ENCODE data around the gene EGR1.

DNA sequence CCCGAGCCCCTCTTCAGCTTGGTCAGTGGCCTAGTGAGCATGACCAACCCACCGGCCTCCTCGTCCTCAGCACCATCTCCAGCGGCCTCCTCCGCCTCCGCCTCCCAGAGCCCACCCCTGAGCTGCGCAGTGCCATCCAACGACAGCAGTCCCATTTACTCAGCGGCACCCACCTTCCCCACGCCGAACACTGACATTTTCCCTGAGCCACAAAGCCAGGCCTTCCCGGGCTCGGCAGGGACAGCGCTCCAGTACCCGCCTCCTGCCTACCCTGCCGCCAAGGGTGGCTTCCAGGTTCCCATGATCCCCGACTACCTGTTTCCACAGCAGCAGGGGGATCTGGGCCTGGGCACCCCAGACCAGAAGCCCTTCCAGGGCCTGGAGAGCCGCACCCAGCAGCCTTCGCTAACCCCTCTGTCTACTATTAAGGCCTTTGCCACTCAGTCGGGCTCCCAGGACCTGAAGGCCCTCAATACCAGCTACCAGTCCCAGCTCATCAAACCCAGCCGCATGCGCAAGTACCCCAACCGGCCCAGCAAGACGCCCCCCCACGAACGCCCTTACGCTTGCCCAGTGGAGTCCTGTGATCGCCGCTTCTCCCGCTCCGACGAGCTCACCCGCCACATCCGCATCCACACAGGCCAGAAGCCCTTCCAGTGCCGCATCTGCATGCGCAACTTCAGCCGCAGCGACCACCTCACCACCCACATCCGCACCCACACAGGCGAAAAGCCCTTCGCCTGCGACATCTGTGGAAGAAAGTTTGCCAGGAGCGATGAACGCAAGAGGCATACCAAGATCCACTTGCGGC lies 1.8 kb downstream of the EGR1 start:
- TF ChIP-seq, protein P1, sequence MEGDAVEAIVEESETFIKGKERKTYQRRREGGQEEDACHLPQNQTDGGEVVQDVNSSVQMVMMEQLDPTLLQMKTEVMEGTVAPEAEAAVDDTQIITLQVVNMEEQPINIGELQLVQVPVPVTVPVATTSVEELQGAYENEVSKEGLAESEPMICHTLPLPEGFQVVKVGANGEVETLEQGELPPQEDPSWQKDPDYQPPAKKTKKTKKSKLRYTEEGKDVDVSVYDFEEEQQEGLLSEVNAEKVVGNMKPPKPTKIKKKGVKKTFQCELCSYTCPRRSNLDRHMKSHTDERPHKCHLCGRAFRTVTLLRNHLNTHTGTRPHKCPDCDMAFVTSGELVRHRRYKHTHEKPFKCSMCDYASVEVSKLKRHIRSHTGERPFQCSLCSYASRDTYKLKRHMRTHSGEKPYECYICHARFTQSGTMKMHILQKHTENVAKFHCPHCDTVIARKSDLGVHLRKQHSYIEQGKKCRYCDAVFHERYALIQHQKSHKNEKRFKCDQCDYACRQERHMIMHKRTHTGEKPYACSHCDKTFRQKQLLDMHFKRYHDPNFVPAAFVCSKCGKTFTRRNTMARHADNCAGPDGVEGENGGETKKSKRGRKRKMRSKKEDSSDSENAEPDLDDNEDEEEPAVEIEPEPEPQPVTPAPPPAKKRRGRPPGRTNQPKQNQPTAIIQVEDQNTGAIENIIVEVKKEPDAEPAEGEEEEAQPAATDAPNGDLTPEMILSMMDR (IDR thresholded peaks at IDR 0.05): no peak
- peak in 1 of 2 donors; percentile 42 for TF ChIP-seq POLR2A (IDR thresholded peaks at IDR 0.05)

Measured in adrenal gland (tissue), 5 donors.